SU-DHL-6 (cell line): ENCODE results near the gene GPR153.

ENCODE experiments used
- EZH2phosphoT487 ChIP-seq: fragments of 200-600 bp; sonication (generic), shearing (Covaris generic); conservative IDR thresholded peaks from 2 replicates; pipeline ENCODE4 v1.6.1; 2018; ENCODE audit warnings: mild to moderate bottlenecking, antibody characterized with exemption, low read length, moderate library complexity, mixed read lengths
- TF ChIP-seq, protein P1 (sequence below): fragments of 200-600 bp; sonication (generic); IDR thresholded peaks from one replicate; pipeline ENCODE4 v1.5.1; 2017; ENCODE audit warnings: antibody characterized with exemption, mild to moderate bottlenecking, low read length, moderate library complexity; ENCODE audit not compliant: insufficient read depth, poor library complexity, severe bottlenecking

DNA sequence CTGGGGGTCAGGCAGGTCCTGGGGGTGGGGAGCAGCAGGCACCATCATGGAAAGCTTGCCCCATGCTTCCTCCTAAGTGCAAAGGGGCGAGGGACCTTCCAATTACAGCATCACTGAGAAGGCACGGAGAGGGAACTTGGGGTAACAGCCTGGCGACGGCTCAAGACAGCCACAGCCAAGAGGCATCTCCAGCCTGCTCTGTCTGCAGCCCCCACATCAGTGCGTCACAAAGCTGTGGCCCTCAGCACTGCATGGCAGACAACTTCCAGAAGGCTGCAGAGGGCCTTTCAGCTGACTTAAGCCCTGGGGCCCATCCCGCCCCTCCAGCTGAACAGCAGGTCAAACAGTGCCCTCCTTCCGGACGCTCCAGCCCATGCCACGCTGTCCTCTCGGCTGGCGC lies 13.2 kb upstream of the GPR153 start:
- TF ChIP-seq, protein P1, sequence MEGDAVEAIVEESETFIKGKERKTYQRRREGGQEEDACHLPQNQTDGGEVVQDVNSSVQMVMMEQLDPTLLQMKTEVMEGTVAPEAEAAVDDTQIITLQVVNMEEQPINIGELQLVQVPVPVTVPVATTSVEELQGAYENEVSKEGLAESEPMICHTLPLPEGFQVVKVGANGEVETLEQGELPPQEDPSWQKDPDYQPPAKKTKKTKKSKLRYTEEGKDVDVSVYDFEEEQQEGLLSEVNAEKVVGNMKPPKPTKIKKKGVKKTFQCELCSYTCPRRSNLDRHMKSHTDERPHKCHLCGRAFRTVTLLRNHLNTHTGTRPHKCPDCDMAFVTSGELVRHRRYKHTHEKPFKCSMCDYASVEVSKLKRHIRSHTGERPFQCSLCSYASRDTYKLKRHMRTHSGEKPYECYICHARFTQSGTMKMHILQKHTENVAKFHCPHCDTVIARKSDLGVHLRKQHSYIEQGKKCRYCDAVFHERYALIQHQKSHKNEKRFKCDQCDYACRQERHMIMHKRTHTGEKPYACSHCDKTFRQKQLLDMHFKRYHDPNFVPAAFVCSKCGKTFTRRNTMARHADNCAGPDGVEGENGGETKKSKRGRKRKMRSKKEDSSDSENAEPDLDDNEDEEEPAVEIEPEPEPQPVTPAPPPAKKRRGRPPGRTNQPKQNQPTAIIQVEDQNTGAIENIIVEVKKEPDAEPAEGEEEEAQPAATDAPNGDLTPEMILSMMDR = no peak
- TF ChIP-seq EZH2phosphoT487 = no peak
